AG10803 (cell line): Measurements from ENCODE around the gene PCDH9.

ENCODE experiments used
- DNase-seq: peaks from one replicate; pipeline ENCODE4 v3.0.0; 2010; ENCODE audit warnings: low read depth
- H3K4me3 ChIP-seq: 2 replicates; pipeline ENCODE4 v1.5.1; 2011; ENCODE audit warnings: mild to moderate bottlenecking, low read length, control low read depth
- TF ChIP-seq, protein P1 (sequence below): conservative IDR thresholded peaks from 2 replicates; pipeline ENCODE4 v1.5.1; 2011; ENCODE audit warnings: mild to moderate bottlenecking, low read length, control low read depth, inconsistent platforms

The PCDH9 gene

GRCh38 chr13:66468656-66469055 lies 761.5 kb downstream of the PCDH9 start:
- no peak overlapping the region for H3K4me3 ChIP-seq
- DNase-seq: no peak
- TF ChIP-seq, protein P1, sequence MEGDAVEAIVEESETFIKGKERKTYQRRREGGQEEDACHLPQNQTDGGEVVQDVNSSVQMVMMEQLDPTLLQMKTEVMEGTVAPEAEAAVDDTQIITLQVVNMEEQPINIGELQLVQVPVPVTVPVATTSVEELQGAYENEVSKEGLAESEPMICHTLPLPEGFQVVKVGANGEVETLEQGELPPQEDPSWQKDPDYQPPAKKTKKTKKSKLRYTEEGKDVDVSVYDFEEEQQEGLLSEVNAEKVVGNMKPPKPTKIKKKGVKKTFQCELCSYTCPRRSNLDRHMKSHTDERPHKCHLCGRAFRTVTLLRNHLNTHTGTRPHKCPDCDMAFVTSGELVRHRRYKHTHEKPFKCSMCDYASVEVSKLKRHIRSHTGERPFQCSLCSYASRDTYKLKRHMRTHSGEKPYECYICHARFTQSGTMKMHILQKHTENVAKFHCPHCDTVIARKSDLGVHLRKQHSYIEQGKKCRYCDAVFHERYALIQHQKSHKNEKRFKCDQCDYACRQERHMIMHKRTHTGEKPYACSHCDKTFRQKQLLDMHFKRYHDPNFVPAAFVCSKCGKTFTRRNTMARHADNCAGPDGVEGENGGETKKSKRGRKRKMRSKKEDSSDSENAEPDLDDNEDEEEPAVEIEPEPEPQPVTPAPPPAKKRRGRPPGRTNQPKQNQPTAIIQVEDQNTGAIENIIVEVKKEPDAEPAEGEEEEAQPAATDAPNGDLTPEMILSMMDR: no peak

GRCh38 chr13:66462187-66462586 lies 767.9 kb downstream of the PCDH9 start:
- TF ChIP-seq, protein P1: no peak
- no peak overlapping the region for H3K4me3 ChIP-seq
- DNase-seq: no peak

DNA sequence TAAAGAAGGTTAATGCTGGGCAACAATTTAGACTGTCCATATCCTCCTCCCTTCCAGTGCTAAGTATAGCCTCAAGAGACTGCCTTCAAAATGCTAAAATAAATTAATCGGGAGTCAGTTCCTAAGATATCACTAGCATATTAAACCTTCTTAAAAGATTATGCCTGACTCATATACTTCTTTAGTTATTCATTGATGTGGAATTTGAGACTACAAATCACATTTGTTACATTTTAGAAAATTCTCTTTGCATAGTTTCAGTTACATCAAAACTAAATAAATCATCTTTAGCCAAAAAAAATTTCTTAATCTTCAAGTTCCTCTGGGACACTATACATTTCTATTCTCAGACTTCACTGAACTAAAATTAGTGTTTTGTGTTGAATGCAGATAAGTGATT lies 769.1 kb downstream of the PCDH9 start:
- TF ChIP-seq, protein P1: no peak
- DNase-seq: no peak

DNA sequence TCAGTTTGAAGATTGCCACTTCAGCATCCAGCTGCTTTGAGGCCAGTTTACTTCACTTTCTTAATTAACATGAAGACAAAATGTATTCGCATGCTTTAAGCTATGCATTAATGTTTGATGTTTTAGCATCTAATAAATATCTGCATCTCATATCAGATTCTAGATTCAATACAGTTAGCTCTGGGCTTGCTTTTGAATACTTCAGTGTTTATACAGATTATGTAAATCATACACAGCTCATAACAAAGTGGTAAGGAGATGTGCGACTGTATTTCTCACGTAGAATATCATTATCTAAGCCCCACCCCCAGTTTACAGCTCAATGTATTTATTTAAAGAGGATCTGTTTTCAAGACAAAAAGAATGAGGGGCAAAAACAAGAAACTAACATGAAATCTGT lies 770.5 kb downstream of the PCDH9 start:
- TF ChIP-seq, protein P1: no peak
- DNase-seq: no peak

More for the DNA sequence above, 769.1 kb downstream of the PCDH9 start:
- no peak overlapping the region for H3K4me3 ChIP-seq

DNA sequence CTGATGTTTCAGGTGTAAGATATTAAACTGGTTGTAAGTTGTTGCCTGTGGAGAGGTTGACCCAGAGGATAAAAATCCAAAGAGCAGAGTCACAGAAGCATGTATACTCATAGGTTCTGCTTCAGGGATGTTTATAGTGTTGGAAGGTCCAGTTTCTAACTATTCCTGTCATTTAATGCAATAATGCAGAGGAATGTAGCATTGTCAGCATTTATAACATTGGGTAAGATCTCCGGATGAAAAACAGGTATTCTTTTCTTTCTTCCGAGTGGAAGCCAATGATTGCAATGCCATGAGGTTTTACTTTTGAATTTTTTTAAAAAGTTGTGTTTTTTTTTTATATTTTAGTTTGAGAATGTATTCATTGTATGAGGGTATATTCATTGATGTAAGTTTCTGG lies 771.0 kb downstream of the PCDH9 start:
- TF ChIP-seq, protein P1: no peak
- no peak overlapping the region for H3K4me3 ChIP-seq
- DNase-seq: no peak

More for the DNA sequence above, 770.5 kb downstream of the PCDH9 start:
- H3K4me3 ChIP-seq: no peak overlapping the region

- H3K4me3 ChIP-seq: no peak overlapping the region
- TF ChIP-seq, protein P1: no peak
- DNase-seq: no peak
Measured at GRCh38 chr13:66446413-66446812, 783.7 kb downstream of the PCDH9 start.

DNA sequence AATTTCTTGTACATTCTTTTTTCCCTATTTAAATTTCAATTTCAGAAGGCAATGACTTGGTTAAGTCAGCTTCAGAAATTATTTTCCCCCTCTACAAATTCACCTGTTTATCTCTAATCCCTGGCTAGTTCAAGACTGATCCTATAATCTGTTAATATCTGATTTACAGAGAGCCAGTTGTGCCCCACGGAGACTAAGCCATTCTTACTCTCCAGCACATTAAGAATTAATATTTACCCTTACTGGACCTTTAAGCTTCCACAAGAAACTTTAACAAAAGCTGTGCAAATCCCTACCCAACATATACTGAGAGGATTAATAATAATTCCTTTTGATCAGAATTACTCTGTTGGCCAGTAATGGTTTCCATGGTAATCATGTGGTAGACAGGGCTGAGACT lies 786.2 kb downstream of the PCDH9 start:
- TF ChIP-seq, protein P1: no peak
- DNase-seq: no peak
- H3K4me3 ChIP-seq: no peak overlapping the region
